ENCODE data around the gene CDH16.
"Not testable (repeated sequence)": the region's sequence is repeated elsewhere in the genome, so short reads cannot be mapped to it uniquely, and the experiment has no call there.

Gene CDH16

DNA sequence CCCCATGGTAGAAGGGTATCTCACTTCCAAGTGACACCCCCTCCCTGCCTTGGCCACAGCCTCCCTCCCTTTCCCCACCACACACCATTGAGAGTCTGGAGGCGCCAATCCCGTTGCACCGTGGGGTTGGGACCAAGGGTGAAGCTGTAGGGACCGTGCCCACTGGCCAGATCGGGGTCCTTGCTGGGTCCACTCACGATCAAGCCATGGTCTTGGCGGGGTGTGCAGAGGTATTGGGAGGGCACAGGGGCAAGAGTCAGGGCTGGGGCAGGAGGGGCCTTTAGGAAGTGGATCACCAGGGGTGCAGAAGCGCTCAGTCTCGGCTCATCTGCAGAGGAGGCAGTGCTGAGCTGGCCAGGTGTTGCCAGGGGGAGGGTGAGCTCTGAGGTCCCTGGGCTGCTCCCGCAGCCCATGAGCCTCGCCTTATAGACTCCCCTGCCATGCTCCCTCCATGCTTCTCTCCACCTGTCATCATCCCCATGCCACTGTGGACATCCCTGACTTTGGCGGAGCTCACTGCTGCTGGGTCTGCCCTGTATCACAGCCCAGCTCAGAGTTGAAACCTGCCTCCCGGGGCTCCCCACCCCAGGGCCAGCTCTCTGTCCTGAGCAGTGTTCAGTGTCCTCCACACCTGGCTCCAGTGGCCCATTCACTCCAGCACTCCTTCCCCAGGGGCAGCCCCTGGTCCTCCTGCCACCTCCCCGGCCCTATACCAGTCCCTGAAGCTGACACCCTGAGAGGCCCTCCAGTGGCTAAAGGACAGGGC is 8.3 kb downstream of the CDH16 start:
- no peak for DNase-seq (ENCODE audit: low read depth in 2 of 2)

DNA sequence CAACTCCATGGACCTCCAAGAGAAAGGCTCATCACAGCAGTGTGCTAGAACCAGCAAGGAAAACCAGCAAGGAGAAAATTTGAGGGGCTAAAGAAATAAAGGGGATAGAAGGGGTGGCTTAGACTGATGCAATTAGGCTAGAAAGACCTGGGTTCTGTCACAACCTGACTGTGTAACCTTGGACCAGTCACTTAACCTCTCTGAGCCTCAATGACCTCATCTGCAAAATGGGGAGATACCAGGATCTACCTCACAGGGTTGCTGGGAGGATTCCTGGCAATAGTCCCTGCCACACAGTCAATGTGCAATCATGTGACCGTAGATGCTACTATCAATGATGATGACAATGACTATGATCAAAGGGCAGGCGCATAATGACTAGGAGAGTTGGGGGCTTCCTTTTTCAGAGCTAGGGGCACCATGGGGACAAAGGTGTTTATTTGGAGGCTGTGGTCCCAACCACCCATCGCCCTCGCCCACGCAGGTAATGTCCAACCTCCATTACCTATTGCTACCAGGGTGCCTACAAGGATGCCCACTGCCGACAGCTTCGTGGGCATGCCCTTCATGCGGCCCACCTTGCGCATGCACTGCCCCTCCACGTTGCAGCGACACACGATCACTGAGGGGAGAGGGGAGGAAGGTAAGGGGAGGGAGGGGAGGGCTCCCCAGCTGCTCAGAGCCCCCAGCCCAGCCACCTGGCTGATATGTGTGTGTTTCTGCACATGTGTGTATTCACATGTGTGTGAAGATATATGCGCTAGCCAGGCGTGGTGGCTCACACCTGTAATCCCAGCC is 9.7 kb downstream of the CDH16 start:
- DNase-seq (ENCODE audit: low read depth in 2 of 2): no peak

DNA sequence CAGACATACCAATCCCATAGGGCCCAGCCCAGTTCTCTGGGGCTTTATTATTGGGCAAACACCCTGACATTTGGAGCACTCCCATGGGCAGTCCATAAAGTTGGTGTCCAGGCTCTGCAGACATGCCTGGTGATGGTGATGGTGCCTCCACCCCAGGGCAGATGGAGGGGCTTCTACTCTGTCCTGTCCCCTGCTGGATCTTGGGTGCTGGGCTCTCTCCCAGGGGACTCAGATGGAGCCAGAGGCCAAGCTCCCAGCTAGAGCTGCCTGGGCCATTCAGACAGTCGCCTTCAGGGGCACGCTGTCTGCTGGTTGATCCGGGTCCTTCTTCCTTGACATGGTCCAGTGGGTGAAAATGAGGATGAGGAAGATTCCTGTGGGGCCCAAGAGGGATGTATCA is 10.6 kb downstream of the CDH16 start:
- no peak for DNase-seq (ENCODE audit: low read depth in 2 of 2)

DNA sequence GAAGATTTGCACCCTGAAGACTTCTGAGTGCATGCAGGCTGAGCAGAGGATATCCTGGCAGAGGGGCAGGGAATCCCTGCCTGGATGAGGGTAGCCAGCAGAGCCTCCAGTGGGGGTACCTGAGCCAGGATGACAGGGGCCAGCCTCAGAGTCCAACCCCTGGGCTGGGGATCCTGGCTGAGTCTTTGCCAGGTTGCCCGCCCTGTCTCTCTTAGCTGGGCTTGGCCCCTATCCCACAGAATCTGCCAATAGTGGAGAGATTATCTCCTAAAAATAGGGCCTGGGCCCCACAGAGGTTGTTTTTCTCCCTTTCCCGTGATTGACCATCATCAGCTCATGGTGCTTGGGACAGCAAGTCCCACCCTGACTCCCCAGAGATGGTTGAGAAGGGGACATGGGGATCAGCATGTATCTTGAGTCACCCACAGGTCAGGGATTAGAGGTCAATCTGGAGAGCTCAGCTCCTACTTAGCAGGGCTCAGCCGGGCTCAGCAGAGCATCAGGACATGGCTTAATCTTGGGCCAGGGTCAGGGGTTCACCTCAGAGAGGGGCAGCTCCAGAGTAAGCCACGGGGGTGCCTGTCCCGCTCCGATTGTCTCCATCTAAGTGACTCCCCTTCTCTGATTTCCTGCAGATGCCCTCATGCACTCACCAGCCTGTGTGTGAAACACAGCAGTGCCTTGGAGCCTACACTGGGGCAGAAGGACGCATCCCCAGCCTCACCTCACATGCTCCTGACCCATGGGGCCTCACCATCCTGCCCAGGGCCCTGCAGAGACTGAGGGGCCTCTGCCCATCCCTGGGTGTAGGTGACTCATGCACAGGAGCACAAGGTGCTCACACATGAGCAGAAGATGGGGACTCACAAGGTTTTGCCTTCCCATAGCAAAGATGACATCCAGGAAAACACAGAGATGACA is 11.5 kb downstream of the CDH16 start:
- DNase-seq (ENCODE audit: low read depth in 2 of 2): no peak

DNA sequence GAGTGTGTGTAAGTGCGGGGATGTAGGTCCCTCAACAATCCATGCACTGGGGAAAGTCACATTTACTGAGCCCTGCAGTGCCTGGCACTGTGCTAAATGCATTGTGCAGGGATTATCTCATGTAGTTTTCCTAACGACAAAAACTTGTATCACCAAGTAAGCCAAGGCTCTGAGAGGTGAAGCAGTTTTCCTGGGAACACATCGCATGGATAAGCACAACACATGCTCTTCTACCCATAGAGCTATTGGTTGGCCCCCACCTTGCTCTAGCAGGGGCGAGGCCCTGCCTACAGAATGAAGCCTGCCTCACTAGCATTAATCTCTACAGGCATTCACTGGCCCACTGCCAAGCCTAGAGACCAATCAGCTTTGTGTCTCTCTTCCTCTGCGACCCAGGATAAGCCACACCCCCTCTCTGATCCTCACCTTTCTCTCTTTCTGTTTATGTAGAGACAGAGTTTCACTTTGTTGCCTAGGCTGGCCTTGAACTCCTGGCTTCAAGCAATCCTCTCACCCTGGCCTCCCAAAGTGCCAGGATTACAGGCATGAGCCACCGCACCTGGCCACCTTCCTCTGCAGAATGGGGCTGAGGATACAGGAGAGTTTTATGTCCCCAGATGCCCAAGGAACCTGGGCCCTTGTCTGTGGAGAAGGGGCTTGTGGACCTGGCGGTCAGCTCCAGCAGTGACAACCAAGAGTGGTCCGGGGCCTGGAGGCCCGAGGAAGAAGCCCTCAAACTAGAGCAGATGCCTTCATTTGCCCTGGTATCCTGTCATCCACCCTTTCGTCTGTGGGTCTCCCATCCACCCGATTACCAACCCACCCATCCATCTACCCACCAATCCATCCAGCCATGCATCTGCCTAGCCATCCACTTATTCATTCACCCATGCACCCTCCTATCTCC is 12.8 kb downstream of the CDH16 start:
- no peak for DNase-seq (ENCODE audit: low read depth in 2 of 2)

DNA sequence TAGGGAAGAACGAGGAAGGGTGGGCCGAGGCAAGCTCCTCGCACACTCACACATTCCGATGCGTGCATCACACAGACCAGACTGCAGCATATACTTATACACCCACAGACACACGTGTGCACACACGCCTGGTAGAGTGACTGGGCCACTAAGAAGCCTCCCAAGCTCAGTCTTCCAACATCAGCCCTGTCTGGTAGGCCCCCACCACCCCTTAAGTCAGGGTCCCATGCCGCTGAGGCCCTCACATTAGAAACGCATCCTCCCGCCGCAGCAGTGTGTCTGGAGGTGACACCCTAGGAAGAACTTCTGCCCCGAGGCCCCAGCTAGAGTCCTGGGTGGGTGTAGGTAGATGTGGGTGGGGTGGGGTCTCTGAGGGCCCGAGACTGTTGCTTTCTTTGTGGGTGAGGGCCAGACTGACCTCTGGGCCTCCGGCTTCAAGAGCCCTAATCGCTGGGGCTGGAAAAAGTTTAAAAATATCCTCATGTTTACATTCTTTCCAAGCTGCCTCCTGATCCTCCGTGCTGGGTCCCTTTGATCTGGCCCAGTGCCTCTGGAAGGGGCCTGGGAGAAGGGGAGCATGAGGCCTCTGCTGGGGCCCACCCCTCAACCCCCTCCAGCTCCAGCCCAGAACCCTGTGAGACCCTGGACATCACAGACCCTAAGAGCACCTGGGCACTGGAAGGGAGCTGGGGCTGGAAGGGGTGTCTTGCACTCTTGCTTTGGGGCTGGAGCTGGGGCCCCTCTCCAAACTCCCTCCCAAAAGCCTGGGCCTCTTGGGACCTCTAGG is 13.6 kb downstream of the CDH16 start:
- no peak for DNase-seq (ENCODE audit: low read depth in 2 of 2)

DNA sequence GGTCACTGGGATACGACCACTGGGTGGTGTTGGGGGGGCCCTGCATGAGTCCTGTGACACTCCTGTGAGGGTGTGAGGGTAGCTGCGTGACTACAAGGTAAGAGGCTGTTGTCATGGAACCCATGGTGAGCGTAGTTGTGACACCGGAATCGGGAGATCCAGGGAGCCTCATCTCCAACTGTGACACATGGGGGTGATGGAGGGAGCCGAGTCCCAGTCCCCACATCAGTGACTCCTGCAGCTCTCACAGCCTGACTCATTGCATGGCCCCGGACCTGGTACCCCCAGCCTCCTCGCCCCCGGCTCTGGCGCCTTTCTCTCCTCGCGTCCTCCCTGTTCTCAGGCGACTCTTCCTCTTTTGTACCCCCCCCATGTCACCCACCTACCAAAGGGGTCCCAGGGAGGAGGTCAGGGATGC is 14.2 kb downstream of the CDH16 start:
- no peak for DNase-seq (ENCODE audit: low read depth in 2 of 2)

DNA sequence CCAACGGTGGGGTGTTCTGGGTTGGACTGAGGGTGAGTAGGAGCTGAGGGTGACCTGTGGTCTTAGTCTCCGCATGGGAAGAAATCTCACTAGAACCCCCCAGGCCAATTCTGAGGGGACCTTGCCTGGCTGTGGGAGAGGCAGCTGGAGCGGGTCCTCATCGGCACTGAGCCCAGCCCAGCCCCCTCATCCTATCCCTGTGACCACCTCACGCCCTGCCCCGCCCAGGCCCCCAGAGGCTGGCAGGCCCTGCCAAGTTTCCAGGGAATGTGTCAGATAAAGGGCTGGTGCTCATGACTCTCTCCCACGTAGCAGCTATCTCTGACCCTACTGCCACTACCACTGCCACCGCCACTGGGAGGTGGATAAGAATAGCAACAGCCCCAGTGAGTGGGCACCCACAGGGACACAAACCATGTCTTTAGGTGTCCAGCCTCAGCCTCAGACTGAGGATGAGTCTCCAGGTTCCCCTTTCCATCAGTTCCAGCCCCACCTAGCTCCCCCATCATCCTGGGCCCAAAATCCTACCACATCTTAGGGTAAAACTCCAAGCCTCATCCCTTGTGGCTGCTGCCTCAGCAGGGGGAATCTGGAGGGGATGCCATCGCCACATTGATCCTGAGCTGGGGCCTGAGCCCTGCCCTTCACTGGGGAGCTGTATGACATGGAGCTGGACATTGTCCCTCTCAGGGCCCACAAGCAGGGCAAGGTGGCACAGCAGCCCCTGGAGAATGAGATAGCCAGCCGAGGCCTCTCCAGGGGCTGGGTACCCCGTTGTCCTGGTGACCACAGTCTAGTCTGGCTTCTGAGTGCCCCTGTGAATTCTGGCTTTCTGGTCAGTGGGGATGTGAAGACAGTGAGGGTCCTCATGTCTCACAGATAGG is 14.9 kb downstream of the CDH16 start:
- no peak for DNase-seq (ENCODE audit: low read depth in 2 of 2)

DNA sequence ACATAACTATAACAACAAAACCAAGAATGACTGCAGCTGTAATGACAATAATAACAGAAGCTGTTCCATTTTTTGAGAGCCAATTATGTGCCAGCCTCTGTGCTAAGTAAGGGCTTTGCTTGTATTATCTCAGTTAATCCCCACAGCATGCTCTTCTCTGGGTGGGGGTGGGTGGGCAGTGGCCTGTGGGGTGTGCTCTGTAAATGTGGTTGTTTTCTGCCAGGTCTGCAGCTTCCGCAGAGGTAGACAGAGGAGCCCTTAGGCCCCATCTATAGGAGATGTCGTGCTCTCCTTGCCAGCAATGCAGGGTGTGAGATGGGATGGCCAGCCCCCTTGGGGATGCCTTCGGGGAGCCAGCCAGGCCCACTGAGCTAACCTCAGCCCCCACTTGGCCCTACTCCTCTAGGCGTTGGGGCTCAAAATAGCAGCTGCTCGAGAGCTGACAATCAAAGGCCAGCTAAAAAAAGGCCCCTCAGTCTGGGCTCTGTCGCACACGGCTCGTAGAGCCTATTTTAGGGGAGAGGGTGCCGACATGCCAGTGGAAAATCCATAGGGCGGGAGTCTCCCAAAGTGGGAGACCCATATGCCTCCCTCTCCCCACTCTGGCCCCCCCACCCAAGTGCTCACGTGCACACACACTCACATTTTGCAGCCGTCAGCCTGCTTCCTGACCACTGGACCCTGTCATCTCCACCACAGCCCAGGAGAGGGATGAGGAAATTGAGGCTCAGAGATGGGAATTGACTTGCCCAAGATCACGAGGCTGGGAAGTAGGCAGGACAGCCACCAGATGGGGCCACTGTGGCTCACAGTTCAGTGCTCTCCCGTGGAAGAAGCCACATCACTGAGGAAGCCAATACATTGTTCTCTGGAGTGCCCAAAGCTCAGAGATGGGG is 15.8 kb downstream of the CDH16 start:
- DNase-seq (ENCODE audit: low read depth in 2 of 2): no peak

DNA sequence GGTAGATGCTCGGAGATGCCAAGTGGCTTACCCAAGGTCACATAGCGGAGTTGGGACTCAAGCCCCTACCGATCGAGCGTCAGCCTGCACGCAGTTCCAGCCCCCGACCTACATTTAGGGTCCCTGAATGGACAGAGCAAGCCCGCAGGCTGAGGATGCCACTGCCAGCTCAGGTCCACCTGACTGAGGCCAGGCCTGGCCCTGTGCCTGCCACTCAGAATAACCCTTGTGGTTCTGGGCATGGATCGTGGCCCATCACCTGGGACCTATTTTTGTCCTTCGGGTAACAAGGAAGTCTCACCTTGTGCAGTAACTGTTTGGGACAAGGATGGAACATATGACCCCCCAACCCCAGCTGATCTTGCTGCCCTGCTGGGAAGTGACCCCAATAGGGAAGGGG is 17.1 kb downstream of the CDH16 start:
- no peak for DNase-seq (ENCODE audit: low read depth in 2 of 2)

DNA sequence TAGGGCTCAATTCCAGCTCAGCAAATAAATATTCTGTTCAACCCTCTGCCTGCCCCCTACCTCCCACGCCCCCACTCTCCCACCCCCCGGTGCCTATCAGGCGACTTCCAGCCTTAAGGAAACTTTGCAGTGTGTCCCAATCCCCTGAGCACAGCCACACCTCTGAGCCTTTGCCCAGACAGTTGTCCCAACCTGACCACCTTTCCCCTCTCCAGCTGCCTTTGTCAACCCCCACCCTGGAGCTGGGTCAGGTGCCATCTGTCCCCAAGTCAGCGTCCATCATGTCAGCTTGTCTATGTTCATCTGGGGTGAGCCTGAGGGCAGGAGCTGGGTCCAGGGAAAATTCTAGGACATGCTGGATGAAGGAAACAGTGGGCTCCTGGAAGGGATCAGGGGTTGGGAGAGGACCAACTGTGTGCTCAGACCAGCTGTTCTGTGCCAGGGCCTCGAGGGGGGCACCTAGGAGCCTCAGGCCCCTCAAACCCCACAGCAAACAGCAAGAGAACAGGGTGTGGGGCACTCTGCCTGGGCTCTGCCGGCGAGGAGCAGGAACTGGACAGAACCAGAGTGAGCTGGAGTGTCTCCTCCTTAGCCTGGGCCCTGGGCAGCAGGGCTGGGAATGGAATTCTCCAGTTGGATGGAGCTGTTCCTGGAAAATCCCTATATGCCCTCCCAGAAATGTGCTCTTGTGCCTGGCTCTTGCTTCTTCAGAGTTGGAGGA is 17.8 kb downstream of the CDH16 start:
- no peak for DNase-seq (ENCODE audit: low read depth in 2 of 2)

DNA sequence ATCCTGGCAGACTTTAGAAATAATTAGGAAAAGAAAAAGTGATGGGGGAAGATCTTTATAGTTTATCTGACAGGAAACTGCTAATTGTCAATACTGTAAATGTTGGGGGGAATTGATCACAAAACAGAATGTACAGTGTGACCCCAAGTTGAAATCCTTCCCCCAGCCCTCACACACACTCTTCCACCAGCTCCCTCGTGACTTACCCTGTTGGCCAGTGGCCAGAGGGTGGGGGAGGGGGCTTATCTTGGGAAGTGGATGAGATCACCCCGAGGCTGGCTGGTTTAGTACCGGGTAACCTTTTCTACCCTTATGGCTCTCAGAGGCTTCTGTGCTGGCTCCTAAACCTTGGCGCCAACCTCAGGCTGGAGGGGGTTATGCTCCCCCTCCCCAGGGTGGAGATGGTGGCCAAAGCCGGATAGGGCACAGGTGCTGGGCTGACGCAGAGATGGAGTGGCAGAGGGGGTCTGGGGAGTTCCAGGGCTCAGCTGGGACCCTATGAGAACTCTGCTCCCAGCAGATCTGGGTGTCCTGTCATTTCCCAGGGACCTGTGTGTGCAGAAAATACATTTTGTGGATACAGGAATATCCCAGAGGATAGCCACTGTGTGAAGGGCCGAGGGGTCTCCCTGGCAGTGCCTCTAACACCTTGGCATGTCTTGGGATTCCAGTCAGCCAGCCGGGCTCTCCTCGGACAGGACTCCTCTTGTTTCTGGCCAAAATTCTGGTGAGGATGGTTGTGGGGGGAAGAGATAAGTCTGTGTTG is 18.6 kb downstream of the CDH16 start:
- DNase-seq (ENCODE audit: low read depth in 2 of 2): no peak

DNA sequence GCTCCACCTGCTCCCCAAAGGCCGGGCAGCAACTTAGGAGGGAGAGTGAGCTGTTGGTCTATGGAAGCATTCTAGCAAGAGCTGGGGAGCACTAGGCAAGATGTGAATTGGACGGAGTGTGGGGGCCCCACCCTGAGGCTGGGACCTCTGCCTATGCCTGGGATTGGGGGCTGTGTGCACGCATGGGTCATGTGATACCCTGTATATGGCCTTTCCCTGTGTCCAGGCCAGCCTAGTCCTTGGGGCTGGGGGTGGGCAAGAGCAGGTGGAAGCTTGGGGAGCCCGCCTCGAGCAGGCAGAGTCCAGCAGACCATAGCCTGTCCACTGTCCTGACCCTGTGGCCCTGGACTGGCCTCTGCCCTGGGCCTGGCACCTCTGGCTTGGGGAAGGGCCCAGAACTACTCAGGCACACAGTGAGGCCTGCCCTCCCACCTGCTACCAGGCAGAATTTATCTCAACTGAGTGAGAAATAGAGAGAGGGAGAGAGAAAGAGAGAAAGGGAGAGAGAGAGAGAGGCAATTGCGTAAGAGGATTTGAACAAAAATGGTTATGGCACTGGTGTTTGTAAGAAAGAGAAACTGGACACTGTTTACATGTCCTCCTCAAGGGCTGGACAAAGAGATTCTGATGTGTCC is 19.3 kb downstream of the CDH16 start:
- DNase-seq (ENCODE audit: low read depth in 2 of 2): no peak

DNA sequence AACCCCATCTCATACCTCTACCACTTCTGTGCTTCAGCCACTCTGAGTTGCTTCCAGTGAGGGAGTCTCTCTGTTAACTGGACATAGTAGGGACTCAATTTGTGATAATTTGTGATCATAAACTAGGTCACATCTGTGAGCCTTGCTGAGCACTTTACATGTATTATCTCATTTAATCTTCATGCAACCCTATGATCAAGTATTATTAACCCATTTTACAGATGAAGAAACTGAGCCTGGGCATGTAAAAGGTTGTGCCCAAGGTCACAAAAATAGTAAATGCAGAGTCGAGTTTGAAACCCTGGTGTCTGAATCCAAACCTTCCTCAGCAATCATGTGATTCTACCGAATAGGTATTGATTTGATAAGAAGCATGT is 19.8 kb downstream of the CDH16 start:
- no peak for DNase-seq (ENCODE audit: low read depth in 2 of 2)

DNA sequence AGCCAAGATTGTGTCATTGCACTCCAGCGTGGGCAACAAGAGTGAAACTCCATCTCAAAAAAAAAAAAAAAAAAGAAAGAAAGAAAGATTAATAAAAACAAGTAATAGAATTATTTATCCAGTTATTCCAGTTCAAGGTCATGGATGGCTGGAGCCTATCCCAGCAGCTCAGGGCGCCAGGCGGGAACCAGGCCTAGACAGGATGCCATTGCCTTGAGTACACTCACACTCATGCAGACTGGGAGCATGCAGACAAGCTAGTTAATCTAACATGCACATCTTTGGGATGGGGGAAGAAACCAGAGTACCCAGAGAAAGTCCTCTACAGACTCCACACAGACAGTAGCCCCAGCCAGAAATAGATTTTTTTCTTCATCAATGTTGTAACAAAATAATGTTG is 20.5 kb downstream of the CDH16 start:
- DNase-seq (ENCODE audit: low read depth in 2 of 2): no peak

DNA sequence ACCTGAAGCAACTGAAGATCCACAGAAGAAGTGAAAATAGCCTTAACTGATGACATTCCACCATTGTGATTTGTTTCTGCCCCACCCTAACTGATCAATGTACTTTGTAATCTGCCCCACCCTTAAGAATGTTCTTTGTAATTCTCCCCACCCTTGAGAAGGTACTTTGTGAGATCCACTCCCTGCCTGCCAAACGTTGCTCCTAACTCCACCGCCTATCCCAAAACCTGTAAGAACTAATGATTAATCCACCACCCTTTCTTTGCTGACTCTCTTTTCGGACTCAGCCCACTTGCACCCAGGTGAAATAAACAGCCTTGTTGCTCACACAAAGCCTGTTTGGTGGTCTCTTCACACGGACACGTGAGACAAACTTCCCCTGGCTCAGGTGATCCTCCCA is 22.0 kb downstream of the CDH16 start:
- not testable (repeated sequence) for DNase-seq (ENCODE audit: low read depth in 2 of 2)

All from stimulated activated CD4-positive, alpha-beta T cell treated with anti-CD3 and anti-CD28 coated beads, Interleukin-12 subunit alpha, Interleukin-12 subunit beta, amount 100 ng/mL, for 24 hours (primary cell).